GM19240 (cell line): ENCODE results near the gene OR51B6.
"Not testable (repeated sequence)": the region's sequence is repeated elsewhere in the genome, so short reads cannot be mapped to it uniquely, and the experiment has no call there.

Experiments used
- DNase-seq: peaks from one replicate; pipeline ENCODE4 v3.0.0; 2011; ENCODE audit warnings: low spot score; ENCODE audit not compliant: insufficient read length

OR51B6 gene

DNA sequence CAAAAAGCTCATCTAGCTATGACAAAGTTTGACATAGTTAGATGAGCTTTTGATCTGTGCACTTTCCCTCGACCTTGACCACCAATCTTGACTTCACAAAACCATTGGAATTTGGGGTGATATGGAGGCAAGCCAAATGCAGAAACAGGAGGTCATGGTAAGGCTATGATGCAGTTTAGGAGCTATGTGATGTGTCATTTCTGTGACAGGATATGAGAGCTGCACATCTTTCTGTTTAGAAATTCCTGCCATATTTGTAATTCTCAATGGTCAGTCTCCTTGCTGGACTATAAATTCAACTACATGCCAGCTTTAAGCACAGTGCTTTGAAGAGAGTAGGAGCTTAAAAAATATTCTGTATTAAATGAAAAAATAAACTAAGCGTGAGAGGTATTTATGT is 12.9 kb downstream of the OR51B6 start:
- no peak for DNase-seq

DNA sequence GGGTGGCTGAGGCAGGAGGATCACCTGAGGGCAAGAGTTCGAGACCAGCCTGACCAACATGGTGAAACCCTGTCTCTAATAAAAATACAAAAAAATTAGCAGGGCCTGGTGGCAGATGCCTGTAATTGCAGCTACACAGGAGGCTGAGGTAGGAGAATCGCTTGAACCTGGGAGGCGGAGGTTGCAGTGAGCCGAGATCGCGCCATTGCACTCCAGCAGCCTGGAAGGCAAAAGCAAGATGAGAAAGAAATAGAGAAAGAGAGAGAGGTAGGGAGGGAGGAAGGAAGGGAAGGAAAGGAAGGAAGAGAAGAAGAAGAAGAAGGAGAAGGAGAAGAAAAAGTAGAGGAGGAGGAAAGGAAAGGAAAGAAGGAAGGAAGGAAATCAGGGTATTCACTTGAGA is 15.1 kb downstream of the OR51B6 start:
- DNase-seq: not testable (repeated sequence)

DNA sequence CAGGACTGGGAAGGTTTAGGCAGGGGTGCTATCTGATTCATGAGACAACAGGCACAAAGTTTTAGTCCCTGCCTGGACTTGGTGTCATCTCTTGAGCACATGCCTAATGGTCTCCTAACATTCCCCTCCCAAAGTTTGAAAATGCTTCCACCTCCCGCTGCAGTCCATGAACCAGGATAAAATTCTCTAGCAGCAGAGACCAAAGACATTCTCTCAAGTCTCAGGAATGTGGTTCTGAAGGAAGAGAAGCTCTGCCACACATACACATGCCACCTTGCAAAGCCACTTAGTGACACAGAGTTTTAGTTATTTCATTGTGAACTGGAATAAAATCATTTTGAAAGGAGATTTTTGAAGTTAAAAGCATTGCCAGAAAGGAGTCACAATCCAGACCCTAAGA is 15.5 kb downstream of the OR51B6 start:
- DNase-seq: no peak

DNA sequence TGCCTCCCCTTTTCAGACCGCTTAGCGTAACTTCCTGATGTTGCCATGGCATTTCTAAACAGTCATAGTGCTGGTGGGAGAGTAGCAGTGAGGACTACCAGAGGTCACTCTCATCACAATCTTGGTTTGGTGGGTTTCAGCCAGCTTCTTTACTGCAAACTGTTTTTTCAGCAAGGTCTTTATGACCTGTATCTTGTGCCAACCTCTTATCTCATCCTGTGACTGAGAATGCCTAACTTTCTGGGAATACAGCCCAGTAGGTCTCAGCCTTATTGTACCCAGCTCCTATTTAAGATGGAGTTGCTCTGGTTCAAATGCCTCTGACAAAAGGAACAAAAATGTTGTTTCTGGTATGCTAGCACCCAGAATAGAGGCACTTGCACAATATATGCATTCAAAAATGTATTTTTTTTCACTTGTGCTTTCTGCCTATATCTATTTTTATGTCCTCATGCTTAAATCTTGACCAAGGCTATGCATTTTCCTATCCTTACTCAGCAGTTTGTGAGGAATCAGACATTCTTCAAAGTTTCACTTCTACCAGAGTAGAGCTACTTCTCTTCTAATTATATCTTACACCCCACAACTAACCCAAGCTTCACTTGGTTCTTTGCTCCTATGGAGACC is 16.3 kb downstream of the OR51B6 start:
- DNase-seq: no peak

DNA sequence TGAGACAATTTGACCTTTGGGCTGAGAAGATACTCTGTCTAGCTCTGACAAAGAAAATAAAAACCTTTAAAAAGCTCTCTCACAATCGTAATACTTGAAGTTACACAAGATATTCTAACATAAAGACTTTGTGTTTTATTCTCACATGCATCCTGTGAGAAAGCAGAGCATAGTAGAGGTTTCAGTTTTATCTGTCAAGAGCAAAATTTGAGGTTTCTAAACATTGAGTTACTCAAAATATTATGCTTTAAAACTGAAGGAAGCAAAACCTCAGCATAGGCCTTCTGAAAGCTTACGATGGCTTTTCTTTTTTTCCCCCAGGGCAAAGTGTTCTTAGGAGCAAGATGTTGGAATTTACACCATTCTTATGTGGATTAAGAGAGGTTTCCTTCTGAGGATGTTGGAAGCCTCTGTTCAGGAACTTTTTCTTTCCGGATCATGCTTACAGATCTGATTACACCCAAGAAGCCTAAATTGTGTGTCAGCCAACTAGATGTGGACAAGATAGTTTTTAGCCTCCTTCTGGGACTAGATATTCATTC is 17.3 kb downstream of the OR51B6 start:
- no peak for DNase-seq

DNA sequence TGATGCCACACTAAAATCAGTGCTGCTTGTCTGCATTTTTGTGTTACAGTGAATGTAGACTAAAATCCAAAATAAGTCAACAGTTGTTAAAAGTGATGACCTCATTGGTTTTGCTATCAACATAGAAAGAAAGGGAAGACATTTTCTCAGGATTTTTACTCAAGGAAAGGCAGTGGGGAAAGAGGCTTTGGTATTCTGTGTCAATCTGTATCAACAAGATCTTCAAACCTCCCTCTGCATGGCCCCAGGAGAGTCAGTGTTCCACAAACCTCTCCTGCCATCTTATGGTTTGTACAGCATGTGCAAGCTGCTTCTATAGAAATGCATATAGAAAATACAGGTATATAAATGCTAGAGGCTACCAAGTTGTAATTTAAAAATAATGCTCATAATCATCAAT is 18.5 kb downstream of the OR51B6 start:
- DNase-seq: peak; percentile 7

DNA sequence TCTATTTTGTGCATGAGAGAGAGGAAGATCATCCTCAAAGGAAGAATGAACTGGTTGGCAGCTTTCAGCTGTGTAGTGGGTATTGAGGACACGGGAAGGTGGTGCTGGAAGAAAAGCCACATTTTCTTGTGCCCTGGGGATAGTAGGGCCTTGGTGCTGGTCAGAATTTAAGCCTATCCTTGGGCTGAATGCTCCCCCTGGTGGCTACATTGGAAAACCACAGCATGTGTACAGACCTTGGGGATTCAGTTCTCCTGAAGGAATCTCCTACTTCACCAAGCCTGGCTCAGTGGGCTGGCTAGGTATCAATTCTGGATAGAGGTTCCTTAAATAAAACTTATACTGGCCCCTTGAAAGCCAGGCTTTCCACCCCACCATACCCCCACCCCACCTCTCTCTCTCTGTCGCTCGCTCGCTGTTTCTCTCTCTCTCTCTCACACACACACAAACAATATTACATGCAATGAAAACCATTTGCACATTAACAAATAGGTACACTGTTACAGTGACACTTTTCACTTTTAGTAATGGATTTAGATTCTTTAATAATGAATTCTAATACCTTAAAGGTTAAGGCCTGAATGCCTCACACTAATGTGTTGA is 29.5 kb downstream of the OR51B6 start:
- DNase-seq: peak; percentile 35

DNA sequence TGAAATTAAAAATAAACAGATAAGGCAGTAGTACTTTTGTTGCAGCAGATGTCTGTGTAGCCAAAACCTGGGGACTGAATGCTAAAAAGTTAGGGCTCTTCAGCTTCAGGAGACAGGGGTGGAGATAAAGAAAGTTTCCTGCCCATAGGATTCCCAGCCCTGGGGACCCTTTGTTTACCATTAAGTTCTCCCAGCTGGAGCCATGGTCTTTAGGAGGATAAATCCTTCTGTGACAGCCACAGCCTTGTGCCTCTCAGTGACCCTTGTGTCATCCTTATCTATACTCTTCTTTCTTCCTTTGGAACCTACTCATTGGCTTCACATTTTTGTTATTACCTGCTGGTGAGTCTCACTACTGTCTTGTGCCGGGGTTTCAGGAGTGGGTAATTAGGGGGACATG is 32.3 kb downstream of the OR51B6 start, which contains the start of gene OR51M1:
Gene OR51M1, plus strand, starts transcription at position 237 of the 400 bp plus-strand sequence. CDS start 5,587 bp downstream, outside the sequence.
- no peak for DNase-seq

DNA sequence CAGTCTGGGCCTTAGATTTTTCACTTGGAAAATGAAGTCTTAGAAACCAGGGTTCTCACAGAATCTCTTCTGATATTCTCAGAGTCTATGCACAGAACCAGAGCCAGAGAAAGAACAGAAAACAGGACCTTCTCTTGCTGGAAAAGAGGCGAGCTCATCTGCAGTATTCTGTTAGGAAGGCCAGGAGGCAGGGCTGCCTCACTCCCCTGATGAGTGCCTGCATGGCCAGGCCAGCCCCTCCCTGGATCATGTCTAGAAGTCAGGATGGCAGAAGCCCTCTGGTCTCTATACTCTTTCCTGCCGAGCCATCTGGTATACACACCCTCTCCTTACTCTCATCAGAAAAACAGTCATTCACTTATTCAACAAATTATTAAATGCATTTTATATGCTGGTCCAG is 33.0 kb downstream of the OR51B6 start:
- DNase-seq: no peak

DNA sequence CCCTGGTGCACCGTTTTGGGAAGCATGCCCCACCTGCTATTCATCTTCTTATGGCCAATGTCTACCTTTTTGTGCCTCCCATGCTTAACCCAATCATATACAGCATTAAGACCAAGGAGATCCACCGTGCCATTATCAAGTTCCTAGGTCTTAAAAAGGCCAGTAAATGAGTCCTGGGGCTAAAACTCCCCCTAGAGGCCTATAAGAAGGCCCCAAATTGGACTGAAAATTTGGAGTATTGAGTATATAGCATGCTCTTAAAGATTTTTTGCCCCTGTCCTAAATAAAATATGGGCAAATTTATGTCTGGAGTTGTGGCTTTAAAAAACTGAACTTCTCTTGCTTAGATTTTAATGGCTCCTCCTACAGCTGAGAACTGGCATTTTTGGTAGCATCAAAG is 38.9 kb downstream of the OR51B6 start:
- no peak for DNase-seq

DNA sequence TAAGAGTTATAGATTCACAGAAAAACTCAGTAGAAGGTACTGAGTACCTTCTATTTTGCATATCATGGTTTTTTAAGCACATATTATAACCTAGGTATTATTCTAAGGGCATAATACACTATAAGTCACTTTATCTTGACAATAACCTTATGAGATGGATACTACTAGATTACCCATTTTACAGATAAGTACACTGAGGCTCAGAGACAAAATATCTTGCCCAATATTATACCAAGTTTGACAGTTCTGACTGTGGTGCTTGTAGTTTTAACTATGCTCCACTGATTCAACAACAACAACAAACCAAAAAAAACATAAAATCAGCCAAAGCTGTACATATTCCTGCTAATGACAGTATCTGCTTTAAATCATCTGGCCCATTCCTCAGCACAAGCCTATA is 42.8 kb downstream of the OR51B6 start:
- DNase-seq: no peak

DNA sequence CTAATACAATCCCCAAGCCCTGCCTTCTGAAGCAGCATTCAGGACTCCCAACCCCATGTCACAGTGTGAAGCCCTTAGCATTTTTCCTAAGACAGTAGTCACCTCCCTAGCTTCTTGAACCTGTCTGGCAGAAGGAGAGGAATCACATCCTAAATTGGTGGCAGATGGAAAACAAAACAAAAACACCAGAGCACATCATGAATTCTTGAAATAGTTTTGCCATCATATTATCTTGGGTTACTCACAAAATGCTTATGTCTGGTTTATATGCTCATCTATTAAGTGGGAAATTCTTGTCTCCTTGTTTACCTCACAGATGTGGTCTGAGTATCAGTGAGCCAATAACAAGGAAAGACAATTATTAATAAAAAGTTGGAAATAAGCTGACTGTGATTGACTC is 47.6 kb downstream of the OR51B6 start:
- DNase-seq: no peak
